Activated T-cell treated with anti-CD3 and anti-CD28 coated beads for 1 hour (primary cell): Measurements from ENCODE around the gene ANXA11.

ENCODE experiments used
- DNase-seq: peaks from one replicate; pipeline ENCODE4 v3.0.0-alpha.2; 2020; ENCODE audit warnings: low read depth

The ANXA11 gene

DNA sequence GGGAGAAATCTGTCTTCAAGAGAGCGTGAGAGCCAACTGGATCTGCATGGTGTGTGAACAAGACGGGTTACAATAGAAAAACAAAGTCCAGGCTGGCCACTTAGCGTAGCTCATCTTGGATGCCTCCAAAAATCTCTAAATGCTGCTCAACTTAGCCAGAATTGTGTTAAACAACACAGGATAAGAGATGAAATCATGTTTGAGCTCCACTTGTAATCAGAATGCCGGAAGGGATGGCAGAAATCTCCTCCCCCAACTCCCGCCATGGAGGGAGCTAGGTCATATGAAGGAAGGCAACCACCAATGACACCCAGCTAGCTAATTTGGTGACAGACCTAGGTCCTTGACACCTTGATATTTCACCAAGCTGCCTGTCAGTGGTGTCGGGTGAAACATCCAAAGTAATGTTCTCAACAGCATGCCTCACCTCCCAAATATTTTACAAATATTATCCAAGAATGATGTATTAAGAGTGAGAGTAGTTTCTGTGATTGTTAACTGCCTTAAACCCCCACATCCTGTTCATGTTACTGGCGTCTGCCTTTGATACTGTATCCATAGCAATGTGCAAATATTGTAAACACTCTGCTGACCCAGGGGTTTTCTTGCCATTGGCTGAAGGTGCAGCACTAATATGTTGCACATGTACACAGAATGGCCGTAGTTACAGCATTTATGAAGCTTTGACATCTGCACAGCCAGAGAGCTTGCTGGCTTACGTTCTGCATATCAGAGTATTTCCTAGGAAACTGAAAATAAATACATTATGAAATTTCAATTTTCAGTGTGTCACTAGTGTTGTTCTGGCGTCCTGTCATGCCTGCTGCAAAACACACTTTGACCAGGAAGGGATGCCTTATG, 101.0 kb downstream of the ANXA11 start:
- DNase-seq = no peak
